Smooth muscle cell (in vitro differentiated cells): Measurements from ENCODE around the gene RFX5. TPM values are rescaled to one million over a fixed set of nuclear protein-coding genes. Genes with fewer than 3 reads are reported as not detected.

ENCODE experiments used
- DNase-seq: peaks from one replicate; lab custom pipeline; 2025; ENCODE audit not compliant: unreplicated experiment; lab: John Stamatoyannopoulos, UW
- H2AFZ ChIP-seq: fragments of 200-600 bp; sonication (generic); 2 replicates; pipeline ENCODE4 v1.6.0; 2016; ENCODE audit warnings: antibody characterized with exemption, low read depth, mild to moderate bottlenecking
- H3F3A ChIP-seq: fragments of 200-600 bp; sonication (generic); 2 replicates; pipeline ENCODE4 v1.6.0; 2017; ENCODE audit warnings: antibody characterized with exemption, low read depth
- H3K27ac ChIP-seq: fragments of 200-600 bp; sonication (generic); 2 replicates; pipeline ENCODE4 v1.5.1; 2016; ENCODE audit warnings: low read depth, mild to moderate bottlenecking
- H3K27me3 ChIP-seq: fragments of 200-600 bp; sonication (generic); 2 replicates; pipeline ENCODE4 v1.6.1; 2016; ENCODE audit warnings: low read depth, mild to moderate bottlenecking
- H3K36me3 ChIP-seq: fragments of 200-600 bp; sonication (generic); 2 replicates; pipeline ENCODE4 v1.5.1; 2016; ENCODE audit warnings: low read depth
- H3K4me1 ChIP-seq: fragments of 200-600 bp; sonication (generic); 2 replicates; pipeline ENCODE4 v1.5.1; 2016; ENCODE audit warnings: low read depth
- H3K4me2 ChIP-seq: fragments of 200-600 bp; sonication (generic); 2 replicates; pipeline ENCODE4 v1.6.0; 2016; ENCODE audit warnings: mild to moderate bottlenecking
- H3K4me3 ChIP-seq: fragments of 200-600 bp; sonication (generic); 2 replicates; pipeline ENCODE4 v1.5.1; 2016; ENCODE audit warnings: mild to moderate bottlenecking
- H3K79me2 ChIP-seq: fragments of 200-600 bp; sonication (generic); 2 replicates; pipeline ENCODE4 v1.6.0; 2016; ENCODE audit warnings: low read depth, mild to moderate bottlenecking
- H3K9ac ChIP-seq: fragments of 200-600 bp; sonication (generic); 2 replicates; pipeline ENCODE4 v1.6.0; 2016; ENCODE audit warnings: low read depth
- H3K9me3 ChIP-seq: fragments of 200-600 bp; sonication (generic); replicated peaks from 2 replicates; pipeline ENCODE4 v1.5.1; 2016; ENCODE audit warnings: low read depth
- H4K20me1 ChIP-seq: fragments of 200-600 bp; sonication (generic); 2 replicates; pipeline ENCODE4 v1.6.0; 2016; ENCODE audit warnings: low read depth
- WGBS: methylation state at CpG from one replicate; pipeline ENCODE4 v1.1.7; 2016; ENCODE audit warnings: low lambda C conversion rate; 5-methylcytosine and 5-hydroxymethylcytosine counted together
- polyA plus RNA-seq: library from polyadenylated mRNA; unstranded; fragments of >200 nt; fragmentation: Nextera tagmentation; extraction: Ambion mirVana; gene quantifications from 2 replicates; pipeline ENCODE4 v1.2.1, GENCODE V29; 2016
- total RNA-seq: library from RNA; depleted of rRNA; stranded (reverse); fragments of >200 nt; gene quantifications from 2 replicates; pipeline ENCODE4 v1.2.3, GENCODE V29; 2014
- TF ChIP-seq, protein P1 (sequence below): fragments of 200-600 bp; sonication (generic); IDR thresholded peaks from 2 replicates; pipeline ENCODE4 v1.5.1; 2017; ENCODE audit warnings: borderline replicate concordance, mild to moderate bottlenecking, antibody characterized with exemption; ENCODE audit not compliant: insufficient read depth, poor library complexity, severe bottlenecking

Gene RFX5
- total and polyA plus RNA-seq, 2 experiments from 2014 or later, result 12.4 to 22.7 TPM

DNA sequence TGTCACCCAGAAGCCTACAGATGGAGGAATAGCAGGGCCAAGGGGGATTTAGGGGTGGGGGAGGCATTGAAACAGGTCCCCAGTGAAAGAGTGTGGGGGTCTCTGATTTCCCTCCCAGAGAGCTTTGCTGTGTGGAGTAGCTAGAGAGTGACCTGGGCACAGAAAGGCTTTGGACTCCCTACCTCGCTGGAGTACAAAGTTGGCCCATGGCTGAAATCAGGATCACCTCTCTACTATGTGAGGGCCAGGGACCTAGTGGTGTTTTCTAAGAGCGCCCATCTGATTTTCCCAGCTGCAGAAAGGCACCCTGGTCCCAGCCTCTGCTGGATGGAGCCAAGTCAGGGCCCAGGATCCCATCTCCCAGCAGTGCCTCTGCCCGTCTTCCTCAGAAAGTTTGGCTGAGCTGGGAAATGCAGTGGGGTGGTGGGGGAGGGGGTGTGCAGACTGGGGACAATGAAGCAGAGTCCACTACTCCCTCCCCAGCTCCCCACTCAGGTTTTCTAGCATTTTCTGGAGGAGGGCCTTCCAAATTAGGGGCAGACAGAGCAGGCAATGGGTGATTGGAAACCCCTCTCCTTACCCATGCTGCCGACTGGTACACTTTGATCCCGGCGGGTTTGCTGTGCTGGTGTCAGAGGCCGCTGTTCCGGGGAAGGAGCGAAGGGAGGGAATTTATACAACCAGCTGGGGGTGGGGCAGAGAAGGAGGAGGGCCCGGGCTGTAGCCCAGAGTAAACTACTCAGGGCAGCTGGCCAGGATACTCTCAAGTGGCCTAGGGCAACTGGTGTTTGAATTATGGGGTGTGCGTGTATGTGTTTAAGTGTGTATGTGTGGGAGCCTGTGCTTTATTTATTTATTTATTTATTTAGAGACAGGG is 25.2 kb upstream of the RFX5 start, which contains the start of gene SELENBP1:
Gene SELENBP1, minus strand, starts transcription at position 648 of the 877 bp plus-strand sequence. Its CDS starts 64 bp downstream, at position 584.
- Histone ChIP-seq H3K27me3 (no peaks in the 10 kb centered on the region), H3K27ac (peak within 1 kb of the TSS; percentile 44), H3K9me3 (no peaks in the 10 kb centered on the region), H3K36me3 (no peaks in the 10 kb centered on the region), H3F3A (no peaks in the 10 kb centered on the region), H3K79me2 (peaks cover 4% of the 10 kb centered on the region), H3K9ac (peak within 1 kb of the TSS; percentile 66), H3K4me2 (peak within 1 kb of the TSS; percentile 86), H2AFZ (peak within 1 kb of the TSS; percentile 61), H3K4me3 (peak within 1 kb of the TSS; percentile 52), H4K20me1 (no peaks in the 10 kb centered on the region), H3K4me1 (peaks cover 23% of the 10 kb centered on the region)
- WGBS, result 20% methylated on average over 11 of the region's 11 CpGs
- TF ChIP-seq, protein P1, sequence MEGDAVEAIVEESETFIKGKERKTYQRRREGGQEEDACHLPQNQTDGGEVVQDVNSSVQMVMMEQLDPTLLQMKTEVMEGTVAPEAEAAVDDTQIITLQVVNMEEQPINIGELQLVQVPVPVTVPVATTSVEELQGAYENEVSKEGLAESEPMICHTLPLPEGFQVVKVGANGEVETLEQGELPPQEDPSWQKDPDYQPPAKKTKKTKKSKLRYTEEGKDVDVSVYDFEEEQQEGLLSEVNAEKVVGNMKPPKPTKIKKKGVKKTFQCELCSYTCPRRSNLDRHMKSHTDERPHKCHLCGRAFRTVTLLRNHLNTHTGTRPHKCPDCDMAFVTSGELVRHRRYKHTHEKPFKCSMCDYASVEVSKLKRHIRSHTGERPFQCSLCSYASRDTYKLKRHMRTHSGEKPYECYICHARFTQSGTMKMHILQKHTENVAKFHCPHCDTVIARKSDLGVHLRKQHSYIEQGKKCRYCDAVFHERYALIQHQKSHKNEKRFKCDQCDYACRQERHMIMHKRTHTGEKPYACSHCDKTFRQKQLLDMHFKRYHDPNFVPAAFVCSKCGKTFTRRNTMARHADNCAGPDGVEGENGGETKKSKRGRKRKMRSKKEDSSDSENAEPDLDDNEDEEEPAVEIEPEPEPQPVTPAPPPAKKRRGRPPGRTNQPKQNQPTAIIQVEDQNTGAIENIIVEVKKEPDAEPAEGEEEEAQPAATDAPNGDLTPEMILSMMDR, result no peak
- peak; percentile 20 for DNase-seq

DNA sequence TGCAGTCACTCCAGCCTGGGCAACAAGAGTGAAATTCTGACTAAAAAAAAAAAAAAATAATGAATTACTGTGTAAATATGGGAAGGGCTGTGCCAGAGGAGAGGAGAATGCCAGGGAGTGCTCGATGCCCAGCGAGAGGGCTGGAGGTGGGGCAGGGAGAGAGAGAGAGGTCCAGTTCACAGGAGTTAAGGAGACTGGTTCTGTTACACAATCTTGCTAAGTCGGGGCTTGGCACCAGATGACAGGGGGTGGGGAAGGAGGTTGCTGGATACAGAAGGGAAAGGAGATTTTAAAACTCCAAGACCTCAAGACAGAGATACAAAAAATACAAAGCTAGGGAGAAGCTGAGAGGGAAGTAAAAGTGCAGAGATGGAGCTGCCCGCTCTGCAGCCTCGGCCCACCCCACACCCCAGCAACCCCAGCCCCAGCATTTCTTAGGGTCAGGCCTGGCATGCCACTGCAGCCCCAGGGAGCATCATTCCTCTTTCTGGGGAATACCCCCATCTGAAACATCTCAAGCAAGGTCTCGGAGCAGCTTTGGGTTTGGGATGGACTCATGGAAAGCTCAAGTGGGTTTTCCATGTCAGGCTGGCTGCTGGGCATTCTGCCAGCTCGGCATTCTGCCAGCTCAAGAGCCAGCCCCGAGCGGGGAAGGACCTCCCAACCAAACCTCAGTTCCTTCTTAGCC is 24.5 kb upstream of the RFX5 start:
- peaks cover 23% of the 10 kb centered on the region for H3K4me1 ChIP-seq
- H3K9me3 ChIP-seq, result no peaks in the 10 kb centered on the region
- TF ChIP-seq, protein P1, result no peak
- H3K27ac ChIP-seq, result peak overlapping the region; percentile 44
- H3F3A ChIP-seq, result no peaks in the 10 kb centered on the region
- H2AFZ ChIP-seq, result peak overlapping the region; percentile 61
- no peaks in the 10 kb centered on the region for H3K36me3 ChIP-seq
- H3K79me2 ChIP-seq, result peaks cover 4% of the 10 kb centered on the region
- 67% methylated on average over 9 of the region's 9 CpGs for WGBS
- peak overlapping the region; percentile 86 for H3K4me2 ChIP-seq
- H3K9ac ChIP-seq, result peak overlapping the region; percentile 66
- peak overlapping the region; percentile 52 for H3K4me3 ChIP-seq
- H3K27me3 ChIP-seq, result no peaks in the 10 kb centered on the region
- DNase-seq, result peak; percentile 14
- H4K20me1 ChIP-seq, result no peaks in the 10 kb centered on the region

DNA sequence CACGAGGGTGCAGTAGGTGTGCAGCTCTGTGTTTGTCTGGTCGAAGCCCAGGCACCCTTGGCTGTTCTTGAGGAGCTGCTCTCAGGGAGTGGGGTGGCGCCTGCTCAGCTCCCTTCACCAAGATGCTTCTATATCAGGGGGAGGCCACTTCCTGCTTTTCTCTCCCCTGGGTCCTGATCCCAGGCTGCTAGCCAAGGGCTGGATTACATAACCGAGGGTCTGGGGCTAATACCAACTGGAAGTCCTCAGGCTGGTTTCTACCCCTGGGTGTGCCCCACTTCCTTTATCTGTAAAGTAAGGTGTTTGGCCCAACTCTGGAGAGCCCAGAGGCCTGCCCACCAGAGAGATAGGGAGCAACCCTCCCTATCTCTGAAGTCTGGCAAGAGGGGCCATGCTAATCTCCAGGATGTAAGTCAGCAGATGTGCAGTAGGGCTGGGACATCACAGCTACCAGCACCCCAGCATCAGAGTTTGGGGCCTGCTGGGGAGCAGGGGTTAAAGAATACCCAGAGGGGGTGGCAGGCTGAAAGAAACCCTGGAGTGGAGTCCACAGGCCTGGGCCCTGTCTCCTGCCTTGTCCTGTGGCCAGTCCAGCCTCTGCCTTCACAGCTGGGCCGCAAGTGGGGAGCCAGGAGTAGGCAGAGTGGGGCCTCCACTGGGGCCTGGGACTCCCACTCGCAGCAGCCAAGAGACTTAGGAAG is 23.3 kb upstream of the RFX5 start:
- Histone ChIP-seq H3K27me3 (no peaks in the 10 kb centered on the region), H3K4me3 (no peak overlapping the region), H3K79me2 (peaks cover 4% of the 10 kb centered on the region), H3K9me3 (no peaks in the 10 kb centered on the region), H3K9ac (no peak overlapping the region), H3K36me3 (no peaks in the 10 kb centered on the region), H3K27ac (no peak overlapping the region), H3F3A (no peaks in the 10 kb centered on the region), H3K4me2 (peak overlapping the region; percentile 86), H3K4me1 (peaks cover 23% of the 10 kb centered on the region), H2AFZ (no peak overlapping the region), H4K20me1 (no peaks in the 10 kb centered on the region)
- WGBS, result 78% methylated on average over 6 of the region's 6 CpGs
- no peak for DNase-seq
- TF ChIP-seq, protein P1, result no peak
